22Rv1 (cell line): ENCODE results near the gene TMEM232.
A peak's percentile ranks its signal among the peaks of the same experiment; 100 is the strongest.
"Not testable (repeated sequence)": the region's sequence is repeated elsewhere in the genome, so short reads cannot be mapped to it uniquely, and the experiment has no call there.

Experiments used
- H3K27ac ChIP-seq: fragments of 450-650 bp; 2 replicates; pipeline ENCODE4 v1.5.1; 2017
- ZFX ChIP-seq: fragments of 450-650 bp; IDR thresholded peaks from 2 replicates; pipeline ENCODE4 v1.6.1; 2017; ENCODE audit warnings: antibody characterized with exemption, borderline replicate concordance
- TF ChIP-seq, protein P1 (sequence below): fragments of 450-650 bp; IDR thresholded peaks from 2 replicates; pipeline ENCODE4 v1.5.1; 2017; ENCODE audit warnings: mild to moderate bottlenecking

TMEM232 gene

GRCh38 chr5:110736753-110737152 lies 10.3 kb upstream of the TMEM232 start:
- TF ChIP-seq, protein P1, sequence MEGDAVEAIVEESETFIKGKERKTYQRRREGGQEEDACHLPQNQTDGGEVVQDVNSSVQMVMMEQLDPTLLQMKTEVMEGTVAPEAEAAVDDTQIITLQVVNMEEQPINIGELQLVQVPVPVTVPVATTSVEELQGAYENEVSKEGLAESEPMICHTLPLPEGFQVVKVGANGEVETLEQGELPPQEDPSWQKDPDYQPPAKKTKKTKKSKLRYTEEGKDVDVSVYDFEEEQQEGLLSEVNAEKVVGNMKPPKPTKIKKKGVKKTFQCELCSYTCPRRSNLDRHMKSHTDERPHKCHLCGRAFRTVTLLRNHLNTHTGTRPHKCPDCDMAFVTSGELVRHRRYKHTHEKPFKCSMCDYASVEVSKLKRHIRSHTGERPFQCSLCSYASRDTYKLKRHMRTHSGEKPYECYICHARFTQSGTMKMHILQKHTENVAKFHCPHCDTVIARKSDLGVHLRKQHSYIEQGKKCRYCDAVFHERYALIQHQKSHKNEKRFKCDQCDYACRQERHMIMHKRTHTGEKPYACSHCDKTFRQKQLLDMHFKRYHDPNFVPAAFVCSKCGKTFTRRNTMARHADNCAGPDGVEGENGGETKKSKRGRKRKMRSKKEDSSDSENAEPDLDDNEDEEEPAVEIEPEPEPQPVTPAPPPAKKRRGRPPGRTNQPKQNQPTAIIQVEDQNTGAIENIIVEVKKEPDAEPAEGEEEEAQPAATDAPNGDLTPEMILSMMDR = no peak
- TF ChIP-seq ZFX = no peak
- no peak overlapping the region for H3K27ac ChIP-seq

DNA sequence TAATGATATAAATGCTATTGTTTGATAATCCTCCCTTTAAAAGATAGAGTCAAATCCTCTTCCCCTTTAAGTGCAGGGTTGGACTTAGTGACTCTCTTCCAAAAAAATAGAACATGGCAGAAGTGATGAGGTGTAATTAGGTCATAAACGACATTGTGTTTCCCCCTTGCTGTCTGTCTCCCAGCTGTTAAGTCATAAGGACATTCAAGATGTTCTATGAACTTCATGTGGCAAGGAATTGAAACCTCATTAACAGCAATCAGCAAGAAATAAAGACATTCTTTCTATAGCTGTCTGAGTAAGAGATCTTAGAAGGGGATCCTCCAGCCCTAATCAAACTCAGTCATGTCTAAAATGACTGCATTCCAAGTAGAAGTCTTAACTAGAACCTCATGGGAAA lies 9.1 kb upstream of the TMEM232 start:
- H3K27ac ChIP-seq = no peak overlapping the region
- no peak for TF ChIP-seq ZFX
- TF ChIP-seq, protein P1 = no peak

DNA sequence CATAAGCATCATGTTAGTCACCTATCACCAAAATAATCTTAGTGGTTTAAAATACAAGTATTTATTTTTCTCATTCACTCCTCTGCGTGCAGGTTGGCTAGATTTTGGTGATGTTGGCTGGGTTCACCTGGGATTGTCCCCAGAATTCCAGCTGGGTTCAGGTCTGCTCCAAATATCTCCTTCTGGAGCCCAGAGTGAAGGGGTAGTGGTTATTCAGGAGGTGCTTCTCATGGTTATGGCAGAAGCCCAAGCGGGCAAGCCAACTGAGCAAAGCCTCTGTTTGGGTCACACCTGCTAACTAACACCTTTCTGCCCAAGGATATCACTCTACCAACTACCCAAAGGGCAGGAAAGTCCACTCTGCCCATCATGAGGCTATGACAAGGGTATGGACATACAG lies 7.6 kb upstream of the TMEM232 start:
- TF ChIP-seq ZFX = no peak
- TF ChIP-seq, protein P1 = no peak

GRCh38 chr5:110731499-110731898 lies 5.0 kb upstream of the TMEM232 start:
- H3K27ac ChIP-seq = not testable (repeated sequence)

More for the DNA sequence above, 7.6 kb upstream of the TMEM232 start:
- H3K27ac ChIP-seq = no peak overlapping the region

GRCh38 chr5:110727025-110727314 lies 499 bp upstream of the TMEM232 start:
- H3K27ac ChIP-seq = peak overlapping the region; percentile 64

GRCh38 chr5:110718311-110718710 lies 8.2 kb downstream of the TMEM232 start:
- H3K27ac ChIP-seq = no peak overlapping the region
- TF ChIP-seq, protein P1 = no peak
- no peak for TF ChIP-seq ZFX

More at GRCh38 chr5:110727025-110727314, 499 bp upstream of the TMEM232 start:
- TF ChIP-seq ZFX = no peak
- TF ChIP-seq, protein P1 = peak; percentile 57

GRCh38 chr5:110716247-110717245 lies 9.9 kb downstream of the TMEM232 start:
- no peak for TF ChIP-seq ZFX
- TF ChIP-seq, protein P1 = no peak

More at GRCh38 chr5:110716247-110717245, 9.9 kb downstream of the TMEM232 start:
- H3K27ac ChIP-seq = no peak overlapping the region
